Choroid plexus epithelial cell (primary cell): ENCODE results near the gene TTC28.

Source experiments
- DNase-seq: peaks from one replicate; pipeline ENCODE4 v3.0.0-alpha.2; 2010; ENCODE audit warnings: low read depth
- H3K4me3 ChIP-seq: 2 replicates; pipeline ENCODE4 v1.5.1; 2011; ENCODE audit warnings: low read depth, mild to moderate bottlenecking, control low read depth, low read length, moderate library complexity
- TF ChIP-seq, protein P1 (sequence below): conservative IDR thresholded peaks from 2 replicates; pipeline ENCODE4 v1.5.1; 2011; ENCODE audit warnings: low read depth, mild to moderate bottlenecking, control low read depth, inconsistent platforms, low read length, moderate library complexity

The TTC28 gene

GRCh38 chr22:28332410-28332809, 347.2 kb downstream of the TTC28 start:
- TF ChIP-seq, protein P1, sequence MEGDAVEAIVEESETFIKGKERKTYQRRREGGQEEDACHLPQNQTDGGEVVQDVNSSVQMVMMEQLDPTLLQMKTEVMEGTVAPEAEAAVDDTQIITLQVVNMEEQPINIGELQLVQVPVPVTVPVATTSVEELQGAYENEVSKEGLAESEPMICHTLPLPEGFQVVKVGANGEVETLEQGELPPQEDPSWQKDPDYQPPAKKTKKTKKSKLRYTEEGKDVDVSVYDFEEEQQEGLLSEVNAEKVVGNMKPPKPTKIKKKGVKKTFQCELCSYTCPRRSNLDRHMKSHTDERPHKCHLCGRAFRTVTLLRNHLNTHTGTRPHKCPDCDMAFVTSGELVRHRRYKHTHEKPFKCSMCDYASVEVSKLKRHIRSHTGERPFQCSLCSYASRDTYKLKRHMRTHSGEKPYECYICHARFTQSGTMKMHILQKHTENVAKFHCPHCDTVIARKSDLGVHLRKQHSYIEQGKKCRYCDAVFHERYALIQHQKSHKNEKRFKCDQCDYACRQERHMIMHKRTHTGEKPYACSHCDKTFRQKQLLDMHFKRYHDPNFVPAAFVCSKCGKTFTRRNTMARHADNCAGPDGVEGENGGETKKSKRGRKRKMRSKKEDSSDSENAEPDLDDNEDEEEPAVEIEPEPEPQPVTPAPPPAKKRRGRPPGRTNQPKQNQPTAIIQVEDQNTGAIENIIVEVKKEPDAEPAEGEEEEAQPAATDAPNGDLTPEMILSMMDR: no peak
- DNase-seq: peak; percentile 48
- H3K4me3 ChIP-seq: no peak overlapping the region

DNA sequence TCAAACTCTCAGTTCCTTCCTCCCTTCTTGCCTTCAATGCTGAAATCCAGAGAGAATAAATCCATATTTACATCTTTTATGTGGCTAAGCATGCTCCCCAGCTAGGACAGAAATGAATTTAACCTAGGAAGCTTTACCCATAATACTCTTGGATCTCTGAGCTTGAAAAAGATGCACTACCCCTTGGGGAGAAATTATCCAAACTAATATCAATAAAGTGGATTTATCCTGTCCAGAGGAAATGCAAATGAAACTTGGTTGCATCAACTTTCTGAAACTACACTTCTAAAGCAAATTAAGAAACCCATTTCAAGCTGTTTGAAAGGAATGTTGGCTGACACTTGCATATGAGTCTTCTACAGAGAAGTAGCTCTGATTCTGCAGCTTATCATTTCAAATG, 347.9 kb downstream of the TTC28 start:
- TF ChIP-seq, protein P1: no peak
- H3K4me3 ChIP-seq: no peak overlapping the region
- DNase-seq: peak; percentile 8

- H3K4me3 ChIP-seq: no peak overlapping the region
- peak; percentile 50 for DNase-seq
- TF ChIP-seq, protein P1: no peak
Observed at GRCh38 chr22:28329186-28330073, 350.2 kb downstream of the TTC28 start.

GRCh38 chr22:28328756-28329155, 350.9 kb downstream of the TTC28 start:
- no peak overlapping the region for H3K4me3 ChIP-seq
- TF ChIP-seq, protein P1: no peak
- no peak for DNase-seq

DNA sequence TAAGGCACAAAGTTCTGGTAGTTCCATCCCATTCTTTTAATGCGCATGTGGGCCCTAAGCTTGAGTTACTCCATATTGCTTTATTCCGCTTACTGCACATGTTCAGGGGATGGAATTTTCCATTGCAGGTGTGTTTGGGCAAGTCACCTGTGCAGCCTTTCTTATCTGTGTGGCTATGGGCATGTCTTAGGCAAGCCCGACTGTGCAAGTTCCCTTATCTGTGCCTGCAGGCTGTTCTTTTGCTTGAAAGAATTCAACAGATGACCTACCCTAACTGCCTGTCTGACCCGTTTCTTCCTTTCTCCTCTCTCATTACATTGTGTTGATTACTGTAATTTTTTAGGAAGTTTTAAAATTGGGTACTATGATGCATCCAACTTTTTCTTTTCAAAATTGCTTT, 363.6 kb downstream of the TTC28 start:
- TF ChIP-seq, protein P1: no peak
- H3K4me3 ChIP-seq: no peak overlapping the region
- DNase-seq: no peak

DNA sequence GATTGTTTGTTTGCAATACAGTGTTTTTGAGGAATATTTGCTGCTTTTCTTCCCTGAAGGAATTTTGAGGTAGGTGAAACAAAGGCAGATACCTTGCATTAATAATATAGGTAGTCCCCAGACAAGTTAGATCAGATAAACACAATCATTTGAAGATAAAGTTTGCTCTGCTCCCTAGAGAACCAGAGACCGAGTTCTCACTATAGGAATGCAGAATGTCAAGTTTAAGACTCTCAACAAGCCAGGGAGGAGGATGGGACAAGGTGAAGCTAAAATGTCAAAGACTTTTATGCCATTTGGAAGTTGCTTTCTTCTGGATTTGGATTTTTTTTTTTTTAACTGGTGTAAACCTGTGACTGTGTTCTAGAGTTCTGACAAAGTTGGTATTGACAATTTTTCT, 364.7 kb downstream of the TTC28 start:
- TF ChIP-seq, protein P1: no peak
- no peak overlapping the region for H3K4me3 ChIP-seq
- DNase-seq: no peak

DNA sequence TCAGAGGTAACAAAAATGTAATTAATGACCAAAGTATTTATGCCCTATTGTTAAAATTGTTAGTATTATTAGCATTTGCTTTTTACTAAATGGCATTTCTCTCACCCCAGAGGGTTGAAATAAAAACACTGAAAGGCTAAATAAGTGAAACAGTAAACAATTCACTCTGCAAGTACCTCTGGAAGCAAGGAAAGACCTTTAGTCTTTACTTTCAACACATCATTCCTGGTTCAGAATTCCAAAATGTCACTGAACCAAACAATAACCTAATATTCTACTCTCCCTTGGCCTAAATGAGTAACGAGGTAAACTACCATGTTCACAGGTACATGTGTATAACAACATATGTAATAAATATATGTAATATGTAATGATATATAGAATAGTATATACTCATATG, 369.3 kb downstream of the TTC28 start:
- no peak overlapping the region for H3K4me3 ChIP-seq
- TF ChIP-seq, protein P1: no peak
- DNase-seq: no peak
